ENCODE measurements around the gene SLC25A41.
A peak's percentile ranks its signal among the peaks of the same experiment; 100 is the strongest.

SLC25A41 gene

GRCh38 chr19:6427131-6427530 is 6.4 kb downstream of the SLC25A41 start:
- no peak for DNase-seq (ENCODE audit: low read depth)
- TF ChIP-seq CTCF (conservative IDR thresholded peaks at IDR 0.05; ENCODE audit: low read depth, low read length), result no peak
- H3K4me3 ChIP-seq (ENCODE audit: low read length), result no peak overlapping the region

GRCh38 chr19:6425732-6426620 is 7.6 kb downstream of the SLC25A41 start:
- no peak for DNase-seq (ENCODE audit: low read depth)
- peak; percentile 16 for TF ChIP-seq CTCF (conservative IDR thresholded peaks at IDR 0.05; ENCODE audit: low read depth, low read length)
- no peak overlapping the region for H3K4me3 ChIP-seq (ENCODE audit: low read length)

GRCh38 chr19:6424939-6425731 is 8.4 kb downstream of the SLC25A41 start:
- TF ChIP-seq CTCF (conservative IDR thresholded peaks at IDR 0.05; ENCODE audit: low read depth, low read length), result no peak
- peak; percentile 100 for DNase-seq (ENCODE audit: low read depth)
- H3K4me3 ChIP-seq (ENCODE audit: low read length), result no peak overlapping the region

- peak within 1 kb of the TSS; percentile 98 for H3K4me3 ChIP-seq (ENCODE audit: low read length)
- TF ChIP-seq CTCF (conservative IDR thresholded peaks at IDR 0.05; ENCODE audit: low read depth, low read length), result no peak
- DNase-seq (ENCODE audit: low read depth), result no peak
Measured at GRCh38 chr19:6424195-6424938, 9.2 kb downstream of the SLC25A41 start, which contains the start of gene KHSRP. Gene KHSRP (minus strand): TSS chr19:6424811. CDS start chr19:6424701, 110 bp downstream.

GRCh38 chr19:6423499-6424194 is 9.9 kb downstream of the SLC25A41 start:
- DNase-seq (ENCODE audit: low read depth), result no peak
- TF ChIP-seq CTCF (conservative IDR thresholded peaks at IDR 0.05; ENCODE audit: low read depth, low read length), result no peak
- peak overlapping the region; percentile 98 for H3K4me3 ChIP-seq (ENCODE audit: low read length)

Data from retinal pigment epithelial cell (primary cell).